Peyer's patch (tissue), 4 donors: Measurements from ENCODE around the gene IL17RA.

Source experiments
- CTCF ChIP-seq, 6 experiments: fragments of 450-650 bp in 4 of 6; fragments of 200-600 bp in 2 of 6; sonication (generic) in 1 of 6; IDR thresholded peaks; one replicate each; pipeline ENCODE4 v1.5.1; 2017 to 2019; ENCODE audit warnings: antibody characterized with exemption in 6 of 6, mild to moderate bottlenecking in 3 of 6, moderate library complexity in 1 of 6
- POLR2A ChIP-seq, 2 donors: fragments of 450-650 bp; IDR thresholded peaks; one replicate each; pipeline ENCODE4 v1.5.1; 2017; ENCODE audit warnings: antibody characterized with exemption in 2 of 2, mild to moderate bottlenecking in 2 of 2, moderate library complexity in 2 of 2

DNA sequence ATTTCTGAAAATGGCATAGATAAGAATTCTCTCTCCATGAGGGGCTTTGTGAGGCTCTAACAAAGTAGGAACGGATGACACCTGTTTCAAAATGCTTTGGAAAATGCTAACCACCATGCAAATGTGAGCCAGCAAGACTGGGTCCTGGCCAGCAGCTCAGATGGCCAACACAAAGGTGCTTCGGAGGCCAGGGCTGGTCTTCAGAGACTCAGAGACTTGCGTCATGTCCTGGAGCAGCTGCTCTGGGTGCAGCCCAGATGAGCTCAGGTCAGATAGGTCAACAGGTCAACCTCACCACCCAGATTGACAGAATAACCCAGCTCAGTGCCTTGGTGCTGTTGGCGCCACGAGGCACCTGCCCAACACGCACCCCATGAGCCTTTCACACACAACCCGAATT, 48.3 kb downstream of the IL17RA start:
- TF ChIP-seq CTCF (IDR thresholded peaks at IDR 0.05): no peak
- no peak for TF ChIP-seq POLR2A (IDR thresholded peaks at IDR 0.05)
